ENCODE results near the gene C4BPA. TPM values are rescaled to one million over a fixed set of nuclear protein-coding genes. Genes with fewer than 3 reads are reported as not detected.

The C4BPA gene
- total RNA-seq, 1 donor from 2014 or later = 0.08 TPM

DNA sequence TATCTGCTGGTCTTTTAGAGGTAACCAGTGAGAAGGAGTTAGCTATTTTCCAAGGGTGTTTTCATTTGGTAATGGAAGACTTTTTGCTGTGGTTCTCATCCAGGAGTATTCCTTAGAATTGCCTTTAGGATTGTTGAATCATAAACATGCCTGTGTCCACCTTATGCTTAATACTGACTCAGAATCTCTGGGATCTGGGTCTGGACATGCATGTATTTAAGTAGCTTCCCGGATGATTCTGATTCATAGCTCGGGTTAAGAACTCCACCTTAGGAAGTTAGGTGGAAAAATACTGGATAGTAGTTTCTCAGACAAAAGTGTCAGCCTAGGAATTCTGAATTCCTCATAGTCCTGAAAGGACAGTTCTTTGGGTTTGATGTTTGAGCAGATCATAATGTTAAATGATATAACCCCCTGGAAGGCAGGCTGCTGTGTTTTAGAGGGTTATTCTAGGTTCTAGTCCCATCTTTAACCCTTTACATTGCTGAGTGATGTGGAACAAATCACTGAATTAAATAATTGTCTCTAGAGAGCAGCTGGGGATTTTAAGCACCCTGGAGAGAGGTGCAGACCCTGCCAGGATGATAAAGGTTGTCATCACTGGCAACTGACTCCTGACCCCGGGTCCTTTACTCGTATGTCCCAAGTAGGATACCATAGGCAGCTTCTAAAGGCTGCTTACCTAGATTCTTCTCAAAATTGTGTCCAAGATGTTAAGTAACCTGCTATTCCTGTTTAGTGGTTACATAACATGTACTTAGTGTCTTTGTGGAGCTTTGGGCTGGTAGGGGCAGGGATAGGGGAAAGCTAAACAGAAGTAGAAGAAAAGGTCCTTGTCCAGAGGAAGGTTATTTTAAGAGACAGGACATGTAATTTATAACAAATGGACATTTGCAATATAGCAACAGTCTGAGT, 29.9 kb upstream of the C4BPA start:
- ATAC-seq (ENCODE audit: poor library complexity) (peak; percentile 24), DNase-seq (no peak)
- intact Hi-C loops (cut with DNase I) = no loop called here

DNA sequence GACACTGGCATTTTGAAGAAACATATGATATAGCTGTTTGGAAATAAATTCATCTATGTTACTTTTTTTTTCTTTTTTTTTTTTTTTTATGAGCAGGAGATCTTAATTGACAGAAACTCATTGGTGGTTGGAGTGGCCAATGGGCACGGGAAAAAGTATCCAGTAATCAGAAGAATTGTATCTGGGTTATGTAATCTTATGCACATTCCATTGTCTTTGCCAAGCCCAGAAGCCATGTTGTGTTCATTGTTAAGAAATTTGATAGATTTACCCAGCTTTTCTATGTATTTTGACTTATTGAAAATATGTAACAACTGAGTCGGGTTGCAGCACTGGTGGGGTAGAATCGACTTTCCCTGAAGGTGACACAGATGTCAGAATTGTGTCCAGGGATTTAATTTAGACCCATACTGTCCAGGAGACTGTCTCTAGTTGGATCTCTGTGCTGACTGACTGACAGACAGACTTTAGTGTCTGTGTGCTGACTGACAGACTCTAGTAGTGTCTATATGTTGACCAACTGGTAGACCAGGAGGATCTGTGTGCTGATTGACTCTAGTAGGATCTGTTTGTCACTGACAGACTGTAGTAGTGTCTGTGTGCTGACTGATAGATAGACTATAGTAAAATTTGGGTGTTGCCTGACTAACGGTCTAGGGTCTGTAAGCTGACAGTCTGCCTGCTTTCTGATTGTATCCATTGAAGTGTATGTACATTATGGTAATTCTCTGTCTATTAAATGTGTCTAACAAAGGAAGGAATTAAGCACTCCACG, 27.7 kb upstream of the C4BPA start:
- peak; percentile 10 for ATAC-seq (ENCODE audit: poor library complexity)
- intact Hi-C loops (cut with DNase I) = no loop called here
- DNase-seq = no peak

DNA sequence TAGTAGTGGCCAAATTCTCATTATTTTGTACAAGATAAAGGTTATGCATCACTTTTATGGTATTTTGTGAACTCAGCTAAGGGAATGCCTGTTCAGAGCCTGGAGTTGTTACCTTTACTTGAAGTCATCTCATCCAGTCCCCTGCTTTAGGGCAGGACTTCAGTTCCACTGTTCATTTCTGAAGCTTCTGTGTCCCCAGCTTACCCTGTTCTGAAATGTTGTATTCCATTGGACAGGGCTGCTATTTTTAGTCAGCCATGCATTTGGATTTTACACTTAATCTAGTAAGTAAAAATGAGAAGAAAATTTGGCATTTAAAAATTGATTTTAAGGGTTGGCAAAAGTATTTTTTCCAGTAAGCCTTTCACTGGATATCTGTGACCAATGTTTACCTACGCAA, 27.0 kb upstream of the C4BPA start:
- ATAC-seq (ENCODE audit: poor library complexity) = peak; percentile 37
- intact Hi-C loops (cut with DNase I) = no loop called here
- DNase-seq = no peak

DNA sequence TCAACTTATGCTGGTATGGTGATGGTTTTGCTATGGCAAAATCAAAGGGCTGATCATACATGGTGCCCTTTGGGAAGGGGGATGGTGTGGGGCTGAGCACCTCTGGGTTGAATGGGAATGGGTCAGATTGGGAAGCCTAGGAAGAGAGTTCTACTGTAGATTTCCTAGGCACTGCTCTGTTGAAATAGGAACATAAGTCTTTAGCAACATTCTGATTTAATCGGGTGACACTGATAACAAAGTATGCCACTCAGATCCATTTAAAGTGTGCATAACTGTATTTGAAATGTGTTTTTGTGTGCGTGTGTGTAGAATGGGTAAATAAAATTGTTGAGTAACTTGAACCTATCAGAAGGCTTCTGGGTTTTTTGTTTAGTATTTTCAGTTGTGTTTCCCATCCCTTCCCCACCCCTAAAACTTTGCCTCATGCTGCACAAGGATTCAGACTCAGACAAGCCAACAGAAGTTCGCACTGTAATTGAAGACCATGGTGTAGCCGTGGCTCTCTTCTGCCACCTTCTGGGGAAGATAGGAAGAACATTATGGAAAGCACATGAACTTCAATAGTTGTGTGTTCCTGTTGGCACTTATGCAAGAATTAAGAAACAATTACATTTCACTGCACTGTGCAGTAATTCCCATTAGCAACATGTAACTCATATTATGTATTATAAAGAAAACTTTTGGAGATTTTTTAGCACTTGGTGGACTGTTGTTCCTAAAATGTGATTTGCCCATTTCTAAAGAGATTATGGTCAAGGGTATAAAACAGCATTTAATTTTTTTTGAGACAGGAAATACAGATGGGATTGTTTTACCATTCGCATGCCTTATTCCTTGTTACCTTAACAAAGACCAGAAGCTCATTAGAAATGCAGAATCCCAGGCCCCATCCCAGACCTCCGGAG, 26.3 kb upstream of the C4BPA start:
- ATAC-seq (ENCODE audit: poor library complexity) = peak; percentile 84
- intact Hi-C loops (cut with DNase I) = no loop called here
- DNase-seq = no peak

DNA sequence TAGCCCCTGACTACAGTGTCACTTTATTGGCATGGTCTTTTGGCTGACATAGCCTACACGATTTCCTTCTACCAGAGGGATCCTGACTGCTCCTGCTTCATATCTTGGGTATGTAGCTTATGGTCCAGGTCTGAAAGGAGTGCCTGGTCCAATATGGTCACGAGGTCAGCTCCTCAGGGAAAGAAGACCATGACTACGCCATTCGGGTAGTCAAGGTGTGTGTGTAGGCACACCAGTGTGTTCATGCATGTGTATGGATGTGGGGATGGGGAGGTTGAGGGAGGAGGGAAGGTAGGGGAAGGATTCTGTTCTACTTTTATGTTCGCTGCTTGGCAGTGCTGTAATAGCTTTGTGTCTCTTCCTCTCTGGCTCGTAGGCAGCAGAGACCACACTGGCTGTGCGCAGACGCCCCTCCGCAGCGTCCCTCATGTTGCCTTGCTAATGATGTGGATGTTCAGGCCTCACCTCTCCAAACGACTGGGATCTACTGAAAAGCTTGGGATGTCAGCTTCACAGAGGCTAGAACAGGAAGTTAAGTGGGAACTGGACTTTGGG, 25.4 kb upstream of the C4BPA start:
- ATAC-seq (ENCODE audit: poor library complexity) = no peak
- no peak for DNase-seq
- intact Hi-C loops (cut with DNase I) = no loop called here

DNA sequence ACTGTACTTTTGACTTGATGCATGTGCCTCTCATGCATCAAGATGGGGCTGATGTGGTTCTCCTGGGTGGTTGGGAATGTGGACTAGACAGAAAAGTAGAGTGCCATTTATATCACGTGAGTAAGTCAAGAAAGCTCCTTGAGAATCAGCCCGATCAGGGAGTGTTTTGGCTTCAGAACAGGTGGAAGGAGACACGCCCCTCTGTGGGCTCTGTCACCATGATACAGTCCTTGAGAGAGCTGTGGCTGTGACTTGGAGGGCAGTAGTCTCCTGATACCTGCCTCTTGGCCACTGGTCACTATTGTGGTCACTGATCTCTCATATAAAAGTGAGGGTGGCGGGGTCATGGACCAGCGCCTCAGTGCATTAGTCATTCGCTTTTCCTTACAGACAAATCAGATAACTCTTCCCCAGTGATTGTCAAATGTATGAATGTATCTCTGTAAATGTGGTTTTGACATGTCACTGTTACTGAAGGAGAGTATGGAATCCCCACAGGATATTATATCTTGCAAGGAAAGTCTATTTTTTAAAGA, 24.3 kb upstream of the C4BPA start:
- no peak for ATAC-seq (ENCODE audit: poor library complexity)
- DNase-seq = no peak
- intact Hi-C loops (cut with DNase I) = no loop called here

DNA sequence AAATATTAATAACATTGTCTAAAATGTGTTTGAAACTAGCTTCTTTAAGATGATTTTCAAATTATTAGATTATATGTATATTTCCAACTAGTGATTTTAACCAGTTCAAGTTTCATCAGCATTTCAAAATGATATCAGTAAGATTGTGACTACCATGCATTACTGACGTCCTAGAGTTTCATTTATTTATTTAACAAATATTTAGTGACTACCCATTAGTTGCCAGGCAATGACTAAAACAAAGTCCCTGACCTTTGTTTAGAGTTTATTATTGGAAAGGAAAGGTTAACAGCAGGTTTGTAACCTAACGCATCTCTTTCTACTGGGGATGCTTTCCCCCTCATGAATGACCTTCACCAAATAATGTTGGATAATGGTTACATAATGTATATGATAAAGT, 22.9 kb upstream of the C4BPA start:
- intact Hi-C loops (cut with DNase I) = no loop called here
- no peak for ATAC-seq (ENCODE audit: poor library complexity)
- DNase-seq = no peak

DNA sequence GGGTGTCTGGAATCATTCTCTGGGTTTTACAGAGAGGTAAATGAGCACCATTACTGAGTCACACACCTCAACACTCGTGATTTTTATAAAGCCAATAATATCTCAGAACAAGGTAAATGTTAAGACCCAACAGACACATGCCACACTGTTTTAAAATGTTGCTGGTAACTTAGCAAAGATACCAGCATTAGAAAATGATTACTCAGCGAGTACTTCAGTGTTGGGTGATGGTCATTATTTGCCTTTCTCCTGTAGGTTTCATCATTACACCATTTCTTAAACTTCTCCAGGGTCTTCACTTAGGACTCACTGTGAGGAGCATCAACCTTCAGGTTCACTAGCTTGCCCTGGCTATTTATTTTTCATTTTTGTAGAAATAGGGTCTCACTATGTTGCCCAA, 22.2 kb upstream of the C4BPA start:
- DNase-seq = no peak
- no peak for ATAC-seq (ENCODE audit: poor library complexity)
- intact Hi-C loops (cut with DNase I) = no loop called here

DNA sequence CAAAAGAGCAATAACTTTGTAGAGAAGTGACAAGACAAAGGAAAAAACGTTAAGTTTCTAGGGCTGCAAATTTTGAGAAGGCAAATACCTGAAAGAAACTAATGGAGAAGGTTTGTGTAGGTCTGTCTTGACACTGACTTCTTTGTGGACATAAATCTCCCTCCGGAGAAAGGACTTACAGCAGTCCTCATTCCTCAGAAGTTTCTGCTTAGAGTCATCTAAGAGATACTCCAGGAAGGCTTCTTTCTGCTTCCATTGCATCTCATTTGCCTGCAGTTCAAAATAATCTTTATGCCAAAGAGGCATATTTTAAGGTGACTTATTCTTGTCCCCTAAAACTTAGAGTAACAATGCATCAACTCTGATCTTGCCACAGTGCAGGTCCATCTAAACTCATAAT, 19.8 kb upstream of the C4BPA start:
- DNase-seq (no peak), ATAC-seq (ENCODE audit: poor library complexity) (no peak)
- intact Hi-C loops (cut with DNase I) = no loop called here

DNA sequence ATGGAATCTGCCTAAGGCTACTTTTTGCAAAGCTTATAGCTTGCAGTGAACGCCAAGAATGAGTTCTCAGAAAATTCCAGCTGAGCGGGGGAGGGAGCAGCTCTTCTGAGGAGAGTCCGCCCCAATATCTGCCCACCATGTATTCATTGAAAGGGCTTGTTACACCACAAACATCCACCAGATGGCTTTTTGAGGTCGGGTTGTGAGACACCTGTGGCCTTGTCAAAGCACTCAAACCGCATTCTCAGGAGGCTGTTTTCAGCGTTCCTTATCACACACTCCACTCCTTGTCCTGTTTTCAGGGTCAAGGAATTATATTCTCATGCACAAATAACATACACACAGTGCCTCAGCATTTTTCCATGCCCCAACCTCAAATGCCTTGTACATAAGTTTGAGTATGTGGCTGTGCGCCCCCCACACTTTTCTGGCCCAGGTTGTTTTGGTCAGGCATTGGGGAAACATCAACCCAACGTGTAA, 19.3 kb upstream of the C4BPA start:
- intact Hi-C loops (cut with DNase I) = loop anchor here (5.0 kb wide), 2 partner anchors 318 to 413 kb away; partner anchors contain the start of gene CR1
- ATAC-seq (ENCODE audit: poor library complexity) = peak; percentile 75
- no peak for DNase-seq

DNA sequence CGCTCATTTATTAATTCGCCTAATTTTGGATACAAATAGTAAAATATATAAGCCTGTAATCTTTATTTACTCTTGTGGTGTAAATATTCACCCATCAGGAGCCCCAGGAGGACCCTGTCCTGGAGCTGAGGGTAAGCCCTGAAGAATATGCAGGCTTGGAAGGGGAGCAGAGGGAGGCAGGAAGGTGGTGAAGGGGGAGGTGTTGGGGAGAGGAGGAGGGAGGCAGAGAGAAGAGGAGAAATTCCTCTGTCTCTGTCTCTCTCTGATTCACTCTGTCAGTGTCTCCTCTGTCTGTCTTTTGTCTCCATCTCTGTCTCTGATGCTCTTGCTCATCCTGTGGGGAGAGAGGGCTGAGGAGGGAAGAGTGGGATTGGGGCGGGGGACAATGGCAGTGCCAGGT, 18.1 kb upstream of the C4BPA start:
- intact Hi-C loops (cut with DNase I) = loop anchor here (5.0 kb wide), 2 partner anchors 316 to 411 kb away; partner anchors contain the start of gene CR1
- ATAC-seq (ENCODE audit: poor library complexity) (no peak), DNase-seq (no peak)

DNA sequence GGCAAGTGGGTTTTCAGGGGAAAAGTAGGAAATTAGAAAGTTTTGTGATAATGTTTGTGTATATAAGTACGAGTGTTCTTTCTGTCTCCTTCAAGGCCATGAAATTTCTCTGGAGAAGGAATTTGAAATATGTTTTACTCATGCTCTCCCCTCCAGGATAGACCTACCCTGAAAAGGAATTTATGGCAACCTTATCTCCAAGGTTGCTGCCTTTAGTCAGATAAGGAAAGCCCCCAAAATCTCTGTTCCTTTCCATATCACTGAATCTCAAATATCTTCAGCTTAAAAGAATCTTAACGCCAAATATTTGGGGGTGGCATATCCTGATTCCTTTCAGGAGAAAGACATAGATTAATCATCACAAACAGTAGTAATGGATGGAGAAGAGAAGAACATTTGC, 15.9 kb upstream of the C4BPA start:
- DNase-seq (no peak), ATAC-seq (ENCODE audit: poor library complexity) (no peak)
- intact Hi-C loops (cut with DNase I) = loop anchor here (5.0 kb wide), 2 partner anchors 314 to 409 kb away; partner anchors contain the start of gene CR1

DNA sequence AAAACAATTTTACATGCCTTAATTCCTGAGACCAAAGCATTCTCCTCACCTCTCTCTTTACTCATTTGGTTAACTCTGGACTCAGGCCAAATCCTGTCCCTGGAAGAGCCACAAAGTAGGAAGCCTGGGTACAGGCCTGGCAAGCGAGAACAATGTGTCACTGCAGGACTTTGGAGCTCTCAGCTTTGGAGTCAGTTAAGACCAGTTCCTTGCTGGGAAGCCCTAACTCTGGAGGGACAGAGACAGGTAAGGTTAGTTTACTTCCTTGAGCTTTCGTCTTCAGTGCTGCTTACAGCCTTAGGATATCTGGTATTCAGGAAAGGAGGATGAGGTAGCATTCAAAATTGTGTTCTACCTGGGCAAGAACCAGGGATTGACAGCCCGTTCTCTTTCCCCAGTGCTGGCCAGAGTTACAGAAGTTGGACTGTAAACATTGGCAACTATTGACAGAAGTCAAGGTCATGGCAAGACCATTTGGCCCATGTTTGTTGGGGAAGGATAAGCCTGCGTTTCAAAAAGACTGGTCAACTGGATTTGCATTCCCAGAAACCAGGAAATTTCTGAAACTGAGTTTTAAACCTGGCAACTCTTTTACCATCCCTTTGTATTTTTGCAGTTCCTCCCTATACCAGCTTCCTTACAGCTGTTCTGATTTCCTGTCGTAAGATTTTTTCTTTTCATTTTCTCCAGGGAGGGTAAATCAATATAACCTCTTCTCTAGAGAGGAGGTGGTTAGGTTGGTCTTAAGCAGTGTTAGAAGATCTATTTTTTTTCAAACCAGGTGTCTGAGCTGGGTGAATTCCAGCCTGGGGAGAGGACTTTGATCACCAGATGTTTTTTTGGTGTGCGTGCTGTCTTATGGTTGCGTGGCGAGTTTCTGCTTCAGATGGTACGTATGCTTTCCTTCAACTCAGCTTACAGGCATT, 15.1 kb upstream of the C4BPA start, which contains the start of gene C4BPB:
Gene C4BPB (plus strand): TSS at position 160 of the 926 bp plus-strand sequence. CDS start 672 bp downstream, at position 832.
- intact Hi-C loops (cut with DNase I) = loop anchor here (5.0 kb wide), 2 partner anchors 313 to 408 kb away; partner anchors contain the start of gene CR1
- ATAC-seq (ENCODE audit: poor library complexity) = peak; percentile 72
- DNase-seq = no peak

DNA sequence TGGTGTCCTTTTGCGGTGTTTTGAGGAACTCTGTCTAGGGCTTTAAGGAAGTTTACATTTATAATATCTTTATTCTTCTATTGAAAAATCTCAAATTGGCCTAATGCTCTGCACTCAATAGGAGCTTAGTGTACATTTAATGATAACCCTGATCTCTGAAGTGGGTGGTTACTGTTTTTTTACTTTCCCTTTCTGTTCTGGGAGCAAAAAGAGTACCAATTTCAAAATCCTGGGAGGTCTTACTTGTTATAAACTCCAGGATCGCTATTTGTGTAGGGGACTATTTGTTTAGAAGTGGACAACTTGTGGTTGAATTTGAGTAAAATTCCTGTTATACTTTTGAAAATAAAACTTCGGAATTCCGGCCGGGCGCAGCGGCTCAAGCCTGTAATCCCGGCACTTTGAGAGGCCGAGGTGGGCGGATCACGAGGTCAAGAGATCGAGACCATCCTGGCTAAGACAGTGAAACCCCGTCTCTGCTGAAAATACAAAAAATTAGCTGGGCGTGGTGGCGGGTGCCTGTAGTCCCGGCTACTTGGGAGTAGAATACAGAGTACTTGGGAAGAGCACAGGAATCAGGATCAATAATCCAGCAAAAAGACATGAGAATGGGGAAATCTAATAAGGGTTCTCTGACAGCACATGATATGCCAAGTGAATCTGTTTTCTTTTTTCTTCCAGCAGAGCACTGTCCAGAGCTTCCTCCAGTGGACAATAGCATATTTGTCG, 14.2 kb upstream of the C4BPA start:
- intact Hi-C loops (cut with DNase I) = loop anchor here (5.0 kb wide), 2 partner anchors 313 to 408 kb away; partner anchors contain the start of gene CR1
- DNase-seq (no peak), ATAC-seq (ENCODE audit: poor library complexity) (no peak)

DNA sequence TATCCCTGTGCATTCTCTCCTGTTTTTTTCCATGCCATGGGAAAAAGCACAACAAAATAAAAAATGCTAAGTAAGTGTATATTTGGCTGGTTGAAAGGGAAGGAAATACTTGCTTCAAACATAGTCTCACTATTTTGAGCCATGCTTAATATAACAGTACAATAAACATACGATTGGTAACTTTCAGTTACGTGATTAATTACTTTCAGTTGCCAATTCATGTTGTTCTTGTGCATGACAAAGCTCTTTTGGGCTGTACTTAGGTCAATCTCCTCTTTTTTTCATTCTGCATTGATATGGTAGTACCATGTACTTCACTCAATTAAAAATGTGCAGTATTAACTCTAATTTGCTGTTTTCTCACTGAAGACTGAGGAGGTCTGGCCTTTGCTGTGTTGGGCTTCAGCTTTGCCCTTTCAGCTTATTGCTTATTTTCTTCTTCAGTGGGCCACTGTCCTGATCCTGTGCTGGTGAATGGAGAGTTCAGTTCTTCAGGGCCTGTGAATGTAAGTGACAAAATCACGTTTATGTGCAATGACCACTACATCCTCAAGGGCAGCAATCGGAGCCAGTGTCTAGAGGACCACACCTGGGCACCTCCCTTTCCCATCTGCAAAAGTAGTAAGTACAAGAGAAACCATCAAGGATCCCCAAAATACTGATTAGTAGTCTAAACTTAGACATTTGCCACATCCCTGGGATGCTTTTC, 12.7 kb upstream of the C4BPA start:
- intact Hi-C loops (cut with DNase I) = no loop called here
- no peak for ATAC-seq (ENCODE audit: poor library complexity)
- no peak for DNase-seq

DNA sequence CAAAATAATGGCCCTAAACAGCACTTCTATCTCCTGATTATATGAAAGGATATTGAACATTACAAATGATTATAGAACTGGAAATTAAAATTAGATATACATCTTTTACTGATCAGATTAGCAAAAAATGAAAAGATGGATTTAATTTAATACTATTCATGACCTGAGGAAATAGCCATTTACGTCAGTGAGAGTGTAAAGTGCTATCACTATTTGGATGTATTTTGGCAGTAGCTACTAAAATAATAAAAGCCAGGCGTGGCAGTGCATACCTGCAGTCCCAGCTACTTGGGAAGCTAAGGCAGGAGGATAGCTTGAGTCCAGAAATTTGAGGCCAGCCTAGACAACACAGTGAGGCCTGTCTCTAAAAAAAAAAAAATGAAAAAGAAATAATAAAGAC, 10.1 kb upstream of the C4BPA start:
- intact Hi-C loops (cut with DNase I) = no loop called here
- no peak for DNase-seq

More for the DNA sequence above, 10.1 kb upstream of the C4BPA start:
- ATAC-seq (ENCODE audit: poor library complexity) = no peak
